Ectodermal cell (in vitro differentiated cells): ENCODE data around the gene FSIP1.

ENCODE experiments used
- H3K27ac ChIP-seq: 2 replicates; pipeline ENCODE4 v1.7.0; 2013; ENCODE audit warnings: mild to moderate bottlenecking, low read depth, low read length; ENCODE audit not compliant: insufficient read depth, poor library complexity, severe bottlenecking
- H3K27me3 ChIP-seq: 2 replicates; pipeline ENCODE4 v1.7.0; 2013; ENCODE audit warnings: mild to moderate bottlenecking, low read length; ENCODE audit not compliant: insufficient read depth, control insufficient read depth, poor library complexity, severe bottlenecking
- H3K36me3 ChIP-seq: one replicate; pipeline ENCODE4 v1.7.0; 2013; ENCODE audit warnings: low read length; ENCODE audit not compliant: control insufficient read depth, insufficient read depth
- H3K4me1 ChIP-seq: one replicate; pipeline ENCODE4 v1.7.0; 2013; ENCODE audit warnings: low read length; ENCODE audit not compliant: control insufficient read depth, insufficient read depth
- H3K4me3 ChIP-seq: 2 replicates; pipeline ENCODE4 v1.7.0; 2013; ENCODE audit warnings: low read depth, low read length, control low read depth; ENCODE audit not compliant: insufficient read depth
- H3K9me3 ChIP-seq: 2 replicates; pipeline ENCODE4 v1.7.0; 2013; ENCODE audit warnings: mild to moderate bottlenecking, low read length, moderate library complexity; ENCODE audit not compliant: control insufficient read depth
- WGBS, 2 experiments: methylation state at CpG; one replicate each; pipeline ENCODE4 v1.1.7; 2013; ENCODE audit warnings: missing lambda C conversion rate in 2 of 2; 5-methylcytosine and 5-hydroxymethylcytosine counted together

The FSIP1 gene

DNA sequence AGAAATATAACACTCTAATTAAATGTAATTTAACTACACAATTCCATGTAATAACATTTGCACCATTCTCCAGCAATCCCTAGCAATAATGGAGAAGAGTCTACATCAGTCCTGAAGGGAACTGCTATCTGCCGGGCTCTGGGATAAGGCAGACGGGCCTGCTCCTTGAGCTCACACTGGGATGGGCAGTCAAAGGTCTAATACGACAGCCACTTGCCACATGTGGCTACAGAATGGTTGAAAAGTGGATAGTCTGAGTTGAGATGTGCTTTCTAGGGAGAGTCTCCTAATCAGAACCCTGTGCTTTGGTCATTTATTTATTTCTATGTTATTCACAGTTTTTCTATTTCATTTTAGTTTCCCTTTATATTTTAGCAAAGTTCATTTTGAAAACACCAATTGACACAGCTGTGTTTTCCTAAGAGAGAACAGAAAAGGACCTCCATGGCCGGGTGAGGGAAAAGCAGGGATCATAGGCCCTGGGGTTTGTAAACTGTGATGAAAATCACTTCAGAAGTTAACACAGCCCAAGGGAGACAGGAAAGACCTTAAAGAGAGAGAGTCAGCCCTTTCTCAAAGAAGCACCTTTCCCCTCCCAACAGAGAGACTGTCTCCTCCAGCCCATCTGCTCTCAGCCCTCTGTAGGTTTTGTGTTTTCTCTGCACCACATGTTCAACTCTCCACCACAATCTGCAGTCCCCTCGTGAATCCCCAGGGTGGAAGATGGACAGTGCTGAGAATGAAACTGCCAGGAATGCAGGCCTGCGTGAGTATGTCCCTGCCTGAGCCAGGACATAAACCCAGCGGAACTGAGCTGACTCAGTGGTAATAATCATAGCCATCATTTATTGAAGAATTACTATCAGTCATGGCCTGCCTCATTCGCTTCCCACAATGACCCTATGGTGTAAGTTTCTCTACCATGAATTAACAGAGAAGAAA is 11.6 kb downstream of the FSIP1 start:
- Histone ChIP-seq H3K4me1 (no peaks in the 10 kb centered on the region), H3K9me3 (no peaks in the 10 kb centered on the region), H3K27me3 (no peaks in the 10 kb centered on the region), H3K4me3 (no peak overlapping the region), H3K36me3 (no peaks in the 10 kb centered on the region), H3K27ac (no peak overlapping the region)
- WGBS, 2 experiments, result 88 to 89% methylated on average over 8 of the region's 8 CpGs

- Histone ChIP-seq H3K4me1 (no peaks in the 10 kb centered on the region), H3K9me3 (no peaks in the 10 kb centered on the region), H3K4me3 (no peak overlapping the region), H3K27ac (no peak overlapping the region), H3K36me3 (no peaks in the 10 kb centered on the region), H3K27me3 (no peaks in the 10 kb centered on the region)
- WGBS, 2 experiments, result 94% methylated on average over 5 of the region's 5 CpGs
These were observed 14.7 kb downstream of the FSIP1 start for GRCh38 chr15:39767921-39768320.

DNA sequence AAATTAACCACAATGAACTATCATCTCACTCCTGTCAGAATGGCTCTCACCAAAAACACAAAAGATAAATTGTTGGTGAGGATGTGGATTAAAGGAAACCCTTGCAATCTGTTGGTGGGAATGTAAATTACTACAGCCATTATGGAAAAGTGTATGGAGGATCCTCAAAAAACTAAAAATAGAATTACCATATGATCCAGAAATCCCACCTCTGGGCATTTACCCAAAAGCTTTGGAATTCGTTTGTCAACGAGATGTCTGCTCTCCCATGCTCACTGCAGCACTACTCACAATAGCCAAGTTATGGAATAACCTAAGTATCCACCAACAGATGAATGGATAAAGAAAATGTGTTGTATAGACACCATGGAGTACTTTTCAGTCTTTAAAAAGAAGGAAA is 21.6 kb downstream of the FSIP1 start:
- 83 to 100% methylated on average over 2 of the region's 2 CpGs for WGBS, 2 experiments
- no peaks in the 10 kb centered on the region for H3K4me1 ChIP-seq
- no peak overlapping the region for H3K27ac ChIP-seq
- no peaks in the 10 kb centered on the region for H3K27me3 ChIP-seq
- H3K9me3 ChIP-seq, result no peaks in the 10 kb centered on the region
- no peak overlapping the region for H3K4me3 ChIP-seq
- H3K36me3 ChIP-seq, result no peaks in the 10 kb centered on the region

DNA sequence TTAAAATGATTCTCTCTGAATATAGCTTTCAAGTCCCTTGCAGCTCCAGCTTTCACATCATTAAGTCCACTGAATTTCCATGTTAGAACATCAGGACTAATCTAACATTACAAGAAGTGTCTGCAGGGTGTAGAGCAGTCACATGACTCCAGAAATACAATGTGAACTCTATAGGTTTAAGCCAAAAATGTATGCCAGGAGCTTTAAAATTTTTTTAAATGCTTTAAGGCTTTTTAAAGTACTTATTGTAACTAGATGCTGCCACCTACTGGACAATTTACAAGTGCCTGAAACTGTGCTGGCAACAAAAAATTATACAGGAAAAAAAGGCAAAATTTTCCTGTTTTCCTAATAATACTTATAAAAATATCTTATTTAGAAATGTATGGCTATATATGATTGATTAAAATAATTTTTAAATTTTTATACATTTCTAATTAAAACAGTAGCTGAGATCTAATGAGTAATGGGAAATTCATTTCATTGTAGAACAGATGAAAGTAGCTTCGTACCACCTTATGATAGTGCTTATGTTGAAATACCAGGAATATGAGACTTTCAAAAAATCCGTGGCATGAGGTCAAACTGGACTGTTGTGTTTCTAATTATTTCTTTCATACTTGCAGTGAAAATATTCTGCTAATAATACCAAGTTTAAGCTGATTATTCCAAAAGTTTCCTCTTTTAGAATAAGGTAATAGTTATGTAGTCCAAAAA is 25.7 kb downstream of the FSIP1 start:
- H3K27ac ChIP-seq, result no peak overlapping the region
- no peaks in the 10 kb centered on the region for H3K27me3 ChIP-seq
- H3K9me3 ChIP-seq, result no peaks in the 10 kb centered on the region
- WGBS, 2 experiments, result 48 to 50% methylated on average over 2 of the region's 2 CpGs
- H3K4me3 ChIP-seq, result no peak overlapping the region
- no peaks in the 10 kb centered on the region for H3K4me1 ChIP-seq
- H3K36me3 ChIP-seq, result no peaks in the 10 kb centered on the region

DNA sequence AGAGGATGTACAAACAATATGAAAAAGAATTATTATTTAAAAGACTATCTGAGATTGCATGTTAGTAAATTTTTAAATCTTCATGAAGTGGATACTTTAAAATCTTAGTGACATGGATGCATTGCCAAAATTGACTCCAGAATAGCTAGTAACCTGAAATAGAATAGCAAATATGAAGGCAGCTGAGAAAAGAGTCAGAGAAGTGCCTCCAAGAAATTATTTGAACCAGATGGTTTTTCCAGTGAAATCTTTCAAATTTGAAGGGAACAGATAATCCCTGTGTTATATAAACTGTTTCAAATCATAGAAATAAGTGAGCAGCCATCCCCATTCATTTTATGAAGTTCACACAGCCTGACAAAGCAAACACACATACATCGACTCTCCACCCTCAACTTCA is 29.6 kb downstream of the FSIP1 start:
- Histone ChIP-seq H3K27ac (no peak overlapping the region), H3K27me3 (no peaks in the 10 kb centered on the region), H3K4me3 (no peak overlapping the region), H3K4me1 (no peaks in the 10 kb centered on the region), H3K9me3 (no peaks in the 10 kb centered on the region), H3K36me3 (no peaks in the 10 kb centered on the region)
- 79 to 85% methylated on average over 1 of the region's 1 CpG for WGBS, 2 experiments

GRCh38 chr15:39752246-39752645 is 30.4 kb downstream of the FSIP1 start:
- Histone ChIP-seq H3K27ac (no peak overlapping the region), H3K4me3 (no peak overlapping the region), H3K36me3 (no peaks in the 10 kb centered on the region), H3K9me3 (no peaks in the 10 kb centered on the region), H3K4me1 (no peaks in the 10 kb centered on the region), H3K27me3 (no peaks in the 10 kb centered on the region)

DNA sequence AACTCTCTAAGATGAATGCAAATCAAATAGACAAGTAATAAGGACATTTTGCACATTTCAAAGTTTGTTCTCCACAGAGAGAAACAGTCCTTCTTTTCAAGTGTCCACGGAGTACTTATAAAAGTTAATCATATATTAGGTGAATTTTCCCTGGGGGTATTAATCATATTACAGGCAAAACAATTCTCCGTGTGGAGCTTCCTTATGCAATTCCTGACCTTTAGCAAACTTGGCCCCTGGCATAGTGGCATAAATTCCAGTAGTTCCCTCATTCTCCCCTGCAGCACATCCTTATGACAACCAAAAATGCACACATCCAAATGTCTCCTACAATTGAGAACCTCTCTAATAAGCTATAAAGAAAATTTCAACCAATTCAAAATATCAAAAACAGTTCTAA is 34.4 kb downstream of the FSIP1 start:
- Histone ChIP-seq H3K27me3 (no peaks in the 10 kb centered on the region), H3K9me3 (no peaks in the 10 kb centered on the region), H3K27ac (no peak overlapping the region), H3K4me1 (no peaks in the 10 kb centered on the region), H3K4me3 (no peak overlapping the region), H3K36me3 (no peaks in the 10 kb centered on the region)
- 85 to 95% methylated on average over 1 to 2 of the region's 2 CpGs for WGBS, 2 experiments

- Histone ChIP-seq H3K4me1 (no peaks in the 10 kb centered on the region), H3K27me3 (no peaks in the 10 kb centered on the region), H3K4me3 (no peak overlapping the region), H3K9me3 (no peaks in the 10 kb centered on the region), H3K27ac (no peak overlapping the region), H3K36me3 (no peaks in the 10 kb centered on the region)
These were observed 35.3 kb downstream of the FSIP1 start for GRCh38 chr15:39747326-39747725.

- Histone ChIP-seq H3K27me3 (no peaks in the 10 kb centered on the region), H3K4me3 (no peak overlapping the region), H3K4me1 (no peaks in the 10 kb centered on the region), H3K36me3 (no peaks in the 10 kb centered on the region), H3K9me3 (no peaks in the 10 kb centered on the region), H3K27ac (no peak overlapping the region)
- WGBS, 2 experiments, result 73 to 76% methylated on average over 1 of the region's 1 CpG
These were observed 35.8 kb downstream of the FSIP1 start for GRCh38 chr15:39746714-39747276.

DNA sequence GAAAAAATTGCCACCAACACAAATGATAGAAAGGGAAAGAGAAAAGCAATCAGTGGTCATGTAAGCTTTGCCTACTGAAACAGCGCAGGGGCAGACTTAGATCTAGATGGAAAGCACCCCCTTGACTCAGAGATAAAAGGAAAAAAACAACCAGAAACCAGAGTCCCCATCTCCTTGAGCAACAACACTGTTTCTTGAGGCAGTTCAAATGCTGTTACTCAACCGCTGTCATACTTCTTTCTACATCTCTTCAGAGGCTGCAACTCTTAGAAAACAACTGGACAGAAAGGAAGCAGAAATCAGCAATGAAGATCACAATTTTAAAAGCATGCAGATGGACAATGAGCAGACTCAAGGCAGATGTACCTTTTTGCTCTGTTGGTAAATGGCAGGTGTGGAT is 36.5 kb downstream of the FSIP1 start:
- H3K27me3 ChIP-seq, result no peaks in the 10 kb centered on the region
- H3K4me3 ChIP-seq, result no peak overlapping the region
- H3K36me3 ChIP-seq, result no peaks in the 10 kb centered on the region
- no peak overlapping the region for H3K27ac ChIP-seq
- no peaks in the 10 kb centered on the region for H3K4me1 ChIP-seq
- 88 to 98% methylated on average over 2 of the region's 2 CpGs for WGBS, 2 experiments
- H3K9me3 ChIP-seq, result no peaks in the 10 kb centered on the region
